ENCODE measurements around the gene ELAVL1. TPM values are rescaled to one million over a fixed set of nuclear protein-coding genes. Genes with fewer than 3 reads are reported as not detected.

Gene ELAVL1
- total and polyA plus RNA-seq, 9 of the 15 experiments (the other 6 are each of a cell fraction or from before 2014, with no cell fraction given) = 4.3 to 172 (median 69.2) TPM

DNA sequence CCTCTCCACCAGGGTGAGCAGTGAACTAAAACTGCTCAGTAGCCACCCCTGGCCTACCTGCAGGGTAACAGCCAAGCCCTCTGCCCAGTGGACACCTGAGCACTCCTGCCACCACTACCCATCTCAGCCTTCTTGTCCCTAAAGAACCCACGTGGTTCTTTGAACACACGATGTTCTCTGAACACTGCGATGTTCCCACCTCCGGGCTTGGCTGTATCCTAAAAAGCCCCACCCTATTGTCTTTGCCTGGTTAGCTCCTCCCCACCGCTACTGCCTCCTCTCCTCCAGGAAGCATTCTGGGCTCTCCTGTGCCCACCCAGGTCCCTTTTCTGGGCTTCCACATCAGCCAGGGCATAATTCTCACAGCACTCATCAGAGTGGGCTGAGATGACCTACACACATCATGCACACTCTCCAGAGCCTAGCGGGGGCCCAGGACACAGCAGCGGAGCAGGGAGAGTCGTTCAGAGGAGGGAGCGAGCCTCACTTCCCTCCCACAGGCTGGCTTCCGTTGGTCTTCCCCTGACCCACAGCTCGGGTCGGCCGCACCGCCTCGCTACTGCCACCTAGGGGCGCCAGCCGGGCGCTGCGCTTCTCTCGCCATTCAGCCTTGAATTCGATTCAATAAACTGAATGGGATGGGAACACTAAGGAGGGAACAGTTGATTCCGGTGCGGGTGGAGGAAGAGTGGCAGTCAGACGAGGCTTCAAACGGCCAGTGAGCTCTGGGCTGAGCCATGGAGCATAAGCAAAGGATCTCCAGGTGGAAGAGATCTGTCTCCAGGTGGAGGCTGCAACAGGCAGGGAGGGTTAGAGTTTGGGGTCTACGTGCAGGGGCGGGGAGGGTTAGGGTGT is 3.2 kb downstream of the ELAVL1 start (continued):
- no peak for TF ChIP-seq MECOM (CRISPR knock-in tag; IDR thresholded peaks at IDR 0.05)
- TF ChIP-seq EP300 (IDR thresholded peaks at IDR 0.05; ENCODE audit: low read length) = peak; percentile 45
- TF ChIP-seq, protein P1, sequence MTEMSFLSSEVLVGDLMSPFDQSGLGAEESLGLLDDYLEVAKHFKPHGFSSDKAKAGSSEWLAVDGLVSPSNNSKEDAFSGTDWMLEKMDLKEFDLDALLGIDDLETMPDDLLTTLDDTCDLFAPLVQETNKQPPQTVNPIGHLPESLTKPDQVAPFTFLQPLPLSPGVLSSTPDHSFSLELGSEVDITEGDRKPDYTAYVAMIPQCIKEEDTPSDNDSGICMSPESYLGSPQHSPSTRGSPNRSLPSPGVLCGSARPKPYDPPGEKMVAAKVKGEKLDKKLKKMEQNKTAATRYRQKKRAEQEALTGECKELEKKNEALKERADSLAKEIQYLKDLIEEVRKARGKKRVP (CRISPR knock-in tag; IDR thresholded peaks at IDR 0.05) = no peak
- TF ChIP-seq, protein P2, sequence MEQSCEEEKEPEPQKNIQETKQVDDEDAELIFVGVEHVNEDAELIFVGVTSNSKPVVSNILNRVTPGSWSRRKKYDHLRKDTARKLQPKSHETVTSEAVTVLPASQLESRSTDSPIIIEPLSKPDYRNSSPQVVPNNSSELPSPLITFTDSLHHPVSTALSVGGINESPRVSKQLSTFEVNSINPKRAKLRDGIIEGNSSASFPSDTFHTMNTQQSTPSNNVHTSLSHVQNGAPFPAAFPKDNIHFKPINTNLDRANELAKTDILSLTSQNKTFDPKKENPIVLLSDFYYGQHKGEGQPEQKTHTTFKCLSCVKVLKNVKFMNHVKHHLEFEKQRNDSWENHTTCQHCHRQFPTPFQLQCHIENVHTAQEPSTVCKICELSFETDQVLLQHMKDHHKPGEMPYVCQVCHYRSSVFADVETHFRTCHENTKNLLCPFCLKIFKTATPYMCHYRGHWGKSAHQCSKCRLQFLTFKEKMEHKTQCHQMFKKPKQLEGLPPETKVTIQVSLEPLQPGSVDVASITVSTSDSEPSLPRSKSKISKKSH (CRISPR knock-in tag; IDR thresholded peaks at IDR 0.05) = no peak
- TF ChIP-seq YBX1 (IDR thresholded peaks at IDR 0.05) = no peak
- no peak for TF ChIP-seq SUPT5H (IDR thresholded peaks at IDR 0.05)
- no peak for TF ChIP-seq ASH1L (IDR thresholded peaks at IDR 0.05; ENCODE audit: borderline replicate concordance, low read depth, partially characterized antibody)
- TF ChIP-seq SMC3 (conservative IDR thresholded peaks at IDR 0.05; ENCODE audit: insufficient read depth, low read depth, low read length) = peak; percentile 63
- no peak for TF ChIP-seq IRF2 (CRISPR knock-in tag; IDR thresholded peaks at IDR 0.05)
- no peak for TF ChIP-seq RNF2 (IDR thresholded peaks at IDR 0.05)
- TF ChIP-seq ZBTB33 (CRISPR knock-in tag; IDR thresholded peaks at IDR 0.05) = peak; percentile 37; the same call in 1 of the 2 replicates
- no peak for TF ChIP-seq MTF1 (CRISPR knock-in tag; IDR thresholded peaks at IDR 0.05; ENCODE audit: borderline replicate concordance)
- no peak for TF ChIP-seq ZNF408 (CRISPR knock-in tag; IDR thresholded peaks at IDR 0.05; ENCODE audit: low read depth)
- TF ChIP-seq KLF13 (tag; IDR thresholded peaks at IDR 0.05; ENCODE audit: borderline replicate concordance, low read depth) = no peak
- TF ChIP-seq SLC30A9 (CRISPR knock-in tag; IDR thresholded peaks at IDR 0.05) = no peak
- TF ChIP-seq TOE1 (IDR thresholded peaks at IDR 0.05; ENCODE audit: borderline replicate concordance) = no peak
- TF ChIP-seq TOE1 (CRISPR knock-in tag; IDR thresholded peaks at IDR 0.05; ENCODE audit: borderline replicate concordance, low read depth) = no peak
- no peak for TF ChIP-seq SRSF3 (IDR thresholded peaks at IDR 0.05; ENCODE audit: insufficient read depth, low read length)
- TF ChIP-seq, protein P3, sequence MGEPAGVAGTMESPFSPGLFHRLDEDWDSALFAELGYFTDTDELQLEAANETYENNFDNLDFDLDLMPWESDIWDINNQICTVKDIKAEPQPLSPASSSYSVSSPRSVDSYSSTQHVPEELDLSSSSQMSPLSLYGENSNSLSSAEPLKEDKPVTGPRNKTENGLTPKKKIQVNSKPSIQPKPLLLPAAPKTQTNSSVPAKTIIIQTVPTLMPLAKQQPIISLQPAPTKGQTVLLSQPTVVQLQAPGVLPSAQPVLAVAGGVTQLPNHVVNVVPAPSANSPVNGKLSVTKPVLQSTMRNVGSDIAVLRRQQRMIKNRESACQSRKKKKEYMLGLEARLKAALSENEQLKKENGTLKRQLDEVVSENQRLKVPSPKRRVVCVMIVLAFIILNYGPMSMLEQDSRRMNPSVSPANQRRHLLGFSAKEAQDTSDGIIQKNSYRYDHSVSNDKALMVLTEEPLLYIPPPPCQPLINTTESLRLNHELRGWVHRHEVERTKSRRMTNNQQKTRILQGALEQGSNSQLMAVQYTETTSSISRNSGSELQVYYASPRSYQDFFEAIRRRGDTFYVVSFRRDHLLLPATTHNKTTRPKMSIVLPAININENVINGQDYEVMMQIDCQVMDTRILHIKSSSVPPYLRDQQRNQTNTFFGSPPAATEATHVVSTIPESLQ (CRISPR knock-in tag; IDR thresholded peaks at IDR 0.05) = no peak
- no peak for TF ChIP-seq EGR1 (conservative IDR thresholded peaks at IDR 0.05)
- 0 out of 2 replicates have a peak, but pooled peaks have one; percentile 18 for TF ChIP-seq ZNF24 (IDR thresholded peaks at IDR 0.05)
- no peak for TF ChIP-seq RBM39 (optimal IDR thresholded peaks at IDR 0.05; ENCODE audit: low read depth, low read length)
- TF ChIP-seq ZNF263 (CRISPR knock-in tag; IDR thresholded peaks at IDR 0.05; ENCODE audit: borderline replicate concordance) = peak; percentile 40; the same call in 1 of the 2 replicates
